ENCODE results near the gene ERC2.

Gene ERC2

DNA sequence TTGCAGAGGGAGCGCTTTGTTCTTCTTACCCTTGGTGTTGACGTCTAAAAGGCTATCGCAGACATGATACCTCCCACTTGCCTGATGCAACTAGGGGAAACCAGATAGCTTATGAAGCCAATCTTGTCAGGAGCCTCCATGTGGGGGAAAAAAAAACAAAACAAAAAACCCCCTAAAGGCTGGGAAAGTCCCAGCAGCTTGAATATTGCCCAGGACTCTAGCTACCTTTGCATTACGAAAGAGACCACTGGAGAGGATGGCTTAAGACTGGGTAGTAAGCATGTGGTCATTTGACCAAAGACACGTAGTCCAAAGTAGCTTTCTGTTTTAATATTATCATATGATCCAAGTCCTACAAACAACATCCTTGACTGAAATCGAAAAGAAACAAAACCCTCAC lies 860.4 kb downstream of the ERC2 start:
- H3K4me3 Mint-ChIP-seq = no peak overlapping the region
- no peaks in the 10 kb centered on the region for H3K36me3 Mint-ChIP-seq
- CTCF ChIA-PET = no interaction called here
- H3K27ac Mint-ChIP-seq = no peak overlapping the region
- peaks cover 5% of the 10 kb centered on the region for H3K9me3 Mint-ChIP-seq
- no peaks in the 10 kb centered on the region for H3K4me1 Mint-ChIP-seq
- DNase-seq = no peak
- H3K27me3 Mint-ChIP-seq = no peaks in the 10 kb centered on the region

GRCh38 chr3:55607175-55607574 lies 861.1 kb downstream of the ERC2 start:
- CTCF ChIA-PET = no interaction called here
- Mint-ChIP-seq H3K4me3 (no peak overlapping the region), H3K27ac (no peak overlapping the region), H3K9me3 (peaks cover 5% of the 10 kb centered on the region), H3K36me3 (no peaks in the 10 kb centered on the region), H3K27me3 (no peaks in the 10 kb centered on the region), H3K4me1 (no peaks in the 10 kb centered on the region)
- DNase-seq = no peak

GRCh38 chr3:55605443-55606236 lies 862.6 kb downstream of the ERC2 start:
- no peaks in the 10 kb centered on the region for H3K36me3 Mint-ChIP-seq
- no peak overlapping the region for H3K27ac Mint-ChIP-seq
- H3K4me1 Mint-ChIP-seq = no peaks in the 10 kb centered on the region
- no peak overlapping the region for H3K4me3 Mint-ChIP-seq
- peaks cover 5% of the 10 kb centered on the region for H3K9me3 Mint-ChIP-seq
- DNase-seq = no peak
- no peaks in the 10 kb centered on the region for H3K27me3 Mint-ChIP-seq
- CTCF ChIA-PET = no interaction called here

DNA sequence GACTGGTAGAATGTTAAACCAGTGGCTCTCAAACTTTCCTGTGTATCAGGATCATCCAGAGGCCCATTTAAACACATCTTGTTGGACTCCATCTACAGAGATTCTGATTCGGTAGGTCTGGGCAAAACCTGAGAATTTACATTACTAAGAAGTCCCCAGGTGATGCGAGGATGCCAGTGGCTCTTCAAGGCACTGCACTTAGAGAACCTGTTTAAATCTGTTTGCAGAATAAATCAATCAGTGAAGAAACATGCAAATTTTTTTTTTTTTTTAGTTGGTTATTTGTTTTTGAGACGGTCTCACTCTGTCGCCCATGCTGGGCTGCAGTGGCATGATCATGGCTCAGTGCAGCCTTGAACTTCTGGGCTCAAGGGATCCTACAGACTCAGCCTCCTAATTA lies 863.4 kb downstream of the ERC2 start:
- H3K27ac Mint-ChIP-seq = no peak overlapping the region
- no peak overlapping the region for H3K4me3 Mint-ChIP-seq
- CTCF ChIA-PET = no interaction called here
- no peaks in the 10 kb centered on the region for H3K36me3 Mint-ChIP-seq
- H3K9me3 Mint-ChIP-seq = peaks cover 5% of the 10 kb centered on the region
- DNase-seq = no peak
- no peaks in the 10 kb centered on the region for H3K4me1 Mint-ChIP-seq
- no peaks in the 10 kb centered on the region for H3K27me3 Mint-ChIP-seq

DNA sequence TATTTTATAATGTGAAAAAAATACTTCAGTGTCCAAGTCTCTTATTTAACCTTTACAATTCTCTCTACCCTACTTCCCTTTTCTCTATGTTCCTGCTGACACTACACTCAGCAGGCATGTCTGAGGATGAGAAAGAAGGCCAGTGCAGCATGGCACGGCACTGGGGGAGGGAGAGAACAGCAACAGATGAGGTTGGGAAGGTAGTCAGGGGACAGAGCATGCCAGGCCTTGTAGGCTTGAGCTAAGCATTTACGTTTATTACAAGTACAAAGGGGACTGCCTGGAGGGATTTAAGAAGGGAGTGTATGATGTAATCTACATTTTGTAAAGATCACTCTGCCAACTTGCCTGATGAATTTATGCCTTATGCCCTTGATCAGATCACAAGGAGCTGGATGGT lies 863.9 kb downstream of the ERC2 start:
- Mint-ChIP-seq H3K27me3 (no peaks in the 10 kb centered on the region), H3K4me3 (no peak overlapping the region), H3K27ac (no peak overlapping the region), H3K4me1 (no peaks in the 10 kb centered on the region), H3K9me3 (peaks cover 5% of the 10 kb centered on the region), H3K36me3 (no peaks in the 10 kb centered on the region)
- CTCF ChIA-PET = no interaction called here
- DNase-seq = no peak

- H3K9me3 Mint-ChIP-seq = no peaks in the 10 kb centered on the region
- no peak for DNase-seq
- CTCF ChIA-PET = no interaction called here
- H3K27me3 Mint-ChIP-seq = no peaks in the 10 kb centered on the region
- no peaks in the 10 kb centered on the region for H3K36me3 Mint-ChIP-seq
- H3K27ac Mint-ChIP-seq = no peak overlapping the region
- H3K4me1 Mint-ChIP-seq = no peaks in the 10 kb centered on the region
- no peak overlapping the region for H3K4me3 Mint-ChIP-seq
Measured at GRCh38 chr3:55601366-55602080, 866.7 kb downstream of the ERC2 start.

DNA sequence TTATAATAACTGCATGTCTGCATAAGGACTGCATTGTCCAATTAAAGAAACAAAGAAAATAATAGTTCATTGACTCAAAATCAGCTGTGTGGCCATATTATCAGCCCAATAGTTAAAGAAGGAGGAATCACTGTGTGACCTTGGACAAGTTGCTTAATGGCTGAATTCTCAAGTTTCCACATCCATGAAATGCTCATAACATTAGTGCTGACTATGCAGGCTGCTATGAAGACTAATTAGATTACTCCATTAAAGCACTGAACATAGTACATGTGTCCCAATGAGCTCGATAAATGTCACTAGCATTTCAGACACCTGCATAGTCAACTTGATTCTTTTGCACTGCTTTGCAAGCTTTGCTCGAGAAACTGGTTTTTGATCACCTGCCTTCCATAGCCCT lies 870.0 kb downstream of the ERC2 start:
- no peaks in the 10 kb centered on the region for H3K9me3 Mint-ChIP-seq
- H3K36me3 Mint-ChIP-seq = no peaks in the 10 kb centered on the region
- H3K4me1 Mint-ChIP-seq = no peaks in the 10 kb centered on the region
- H3K27ac Mint-ChIP-seq = no peak overlapping the region
- H3K27me3 Mint-ChIP-seq = no peaks in the 10 kb centered on the region
- H3K4me3 Mint-ChIP-seq = no peak overlapping the region
- CTCF ChIA-PET = no interaction called here
- DNase-seq = no peak

- DNase-seq = no peak
- H3K36me3 Mint-ChIP-seq = no peaks in the 10 kb centered on the region
Measured at GRCh38 chr3:55597641-55598040, 870.6 kb downstream of the ERC2 start.

DNA sequence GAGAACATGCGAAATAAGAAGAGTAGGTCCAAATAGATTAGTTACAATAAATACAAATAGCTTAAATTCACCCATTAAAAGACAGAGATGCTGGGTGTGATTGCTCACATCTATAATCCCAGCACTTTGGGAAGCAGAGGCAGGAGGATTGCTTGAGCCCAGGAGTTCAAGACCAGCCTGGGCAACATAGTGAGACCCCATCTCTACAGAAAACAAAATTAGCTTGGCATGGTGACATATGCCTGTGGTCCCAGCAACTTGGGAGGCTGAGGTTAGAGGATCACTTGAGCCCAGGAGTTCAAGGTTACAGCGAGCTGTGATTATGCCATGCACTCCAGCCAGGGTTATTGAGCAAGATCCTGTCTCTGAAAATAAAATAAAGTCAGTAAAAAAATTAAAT lies 872.1 kb downstream of the ERC2 start:
- Mint-ChIP-seq H3K36me3 (no peaks in the 10 kb centered on the region), H3K9me3 (no peaks in the 10 kb centered on the region), H3K4me3 (no peak overlapping the region), H3K4me1 (no peaks in the 10 kb centered on the region), H3K27ac (no peak overlapping the region), H3K27me3 (no peaks in the 10 kb centered on the region)
- CTCF ChIA-PET = no interaction called here
- no peak for DNase-seq

More at GRCh38 chr3:55597641-55598040, 870.6 kb downstream of the ERC2 start:
- Mint-ChIP-seq H3K27me3 (no peaks in the 10 kb centered on the region), H3K4me1 (no peaks in the 10 kb centered on the region), H3K9me3 (no peaks in the 10 kb centered on the region), H3K4me3 (no peak overlapping the region), H3K27ac (no peak overlapping the region)
- CTCF ChIA-PET = no interaction called here

GRCh38 chr3:55595420-55595819 lies 872.8 kb downstream of the ERC2 start:
- Mint-ChIP-seq H3K4me1 (no peaks in the 10 kb centered on the region), H3K4me3 (no peak overlapping the region), H3K36me3 (no peaks in the 10 kb centered on the region), H3K27me3 (no peaks in the 10 kb centered on the region), H3K9me3 (no peaks in the 10 kb centered on the region), H3K27ac (no peak overlapping the region)
- CTCF ChIA-PET = no interaction called here
- DNase-seq = no peak

GRCh38 chr3:55592572-55592971 lies 875.7 kb downstream of the ERC2 start:
- Mint-ChIP-seq H3K4me1 (no peaks in the 10 kb centered on the region), H3K27me3 (no peaks in the 10 kb centered on the region), H3K27ac (no peak overlapping the region), H3K36me3 (no peaks in the 10 kb centered on the region), H3K4me3 (no peak overlapping the region), H3K9me3 (no peaks in the 10 kb centered on the region)
- CTCF ChIA-PET = no interaction called here
- DNase-seq = no peak

- no peak overlapping the region for H3K27ac Mint-ChIP-seq
- H3K36me3 Mint-ChIP-seq = no peaks in the 10 kb centered on the region
- no peak overlapping the region for H3K4me3 Mint-ChIP-seq
- DNase-seq = no peak
- H3K27me3 Mint-ChIP-seq = no peaks in the 10 kb centered on the region
- CTCF ChIA-PET = no interaction called here
- H3K4me1 Mint-ChIP-seq = no peaks in the 10 kb centered on the region
- no peaks in the 10 kb centered on the region for H3K9me3 Mint-ChIP-seq
Measured at GRCh38 chr3:55591888-55592287, 876.4 kb downstream of the ERC2 start.

- Mint-ChIP-seq H3K4me3 (no peak overlapping the region), H3K27me3 (no peaks in the 10 kb centered on the region), H3K27ac (no peak overlapping the region), H3K36me3 (no peaks in the 10 kb centered on the region), H3K9me3 (no peaks in the 10 kb centered on the region), H3K4me1 (no peaks in the 10 kb centered on the region)
- CTCF ChIA-PET = no interaction called here
- no peak for DNase-seq
Measured at GRCh38 chr3:55588146-55588765, 880.0 kb downstream of the ERC2 start.

DNA sequence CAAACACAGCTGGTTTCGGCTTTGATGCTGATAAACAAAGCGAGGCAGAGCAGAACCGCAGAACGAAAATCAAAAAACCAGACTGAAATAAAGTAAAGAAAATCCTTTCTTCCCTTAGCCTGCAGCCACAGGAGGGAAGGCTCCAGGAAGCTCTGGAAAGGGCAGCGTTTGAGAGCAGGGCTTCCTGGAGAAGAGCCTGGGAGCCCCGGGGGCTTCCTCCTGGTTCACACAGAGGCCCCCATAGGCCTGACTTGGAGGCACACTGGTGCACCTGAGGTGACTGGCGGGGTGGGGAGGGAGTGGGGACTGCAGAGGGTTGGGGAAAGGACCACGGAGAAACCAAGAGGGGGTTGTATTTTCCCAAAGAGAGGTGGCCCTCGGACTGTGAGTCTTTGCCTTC lies 882.4 kb downstream of the ERC2 start:
- H3K4me3 Mint-ChIP-seq = no peak overlapping the region
- no peaks in the 10 kb centered on the region for H3K9me3 Mint-ChIP-seq
- CTCF ChIA-PET = no interaction called here
- no peak for DNase-seq
- no peak overlapping the region for H3K27ac Mint-ChIP-seq
- H3K4me1 Mint-ChIP-seq = no peaks in the 10 kb centered on the region
- no peaks in the 10 kb centered on the region for H3K27me3 Mint-ChIP-seq
- no peaks in the 10 kb centered on the region for H3K36me3 Mint-ChIP-seq

DNA sequence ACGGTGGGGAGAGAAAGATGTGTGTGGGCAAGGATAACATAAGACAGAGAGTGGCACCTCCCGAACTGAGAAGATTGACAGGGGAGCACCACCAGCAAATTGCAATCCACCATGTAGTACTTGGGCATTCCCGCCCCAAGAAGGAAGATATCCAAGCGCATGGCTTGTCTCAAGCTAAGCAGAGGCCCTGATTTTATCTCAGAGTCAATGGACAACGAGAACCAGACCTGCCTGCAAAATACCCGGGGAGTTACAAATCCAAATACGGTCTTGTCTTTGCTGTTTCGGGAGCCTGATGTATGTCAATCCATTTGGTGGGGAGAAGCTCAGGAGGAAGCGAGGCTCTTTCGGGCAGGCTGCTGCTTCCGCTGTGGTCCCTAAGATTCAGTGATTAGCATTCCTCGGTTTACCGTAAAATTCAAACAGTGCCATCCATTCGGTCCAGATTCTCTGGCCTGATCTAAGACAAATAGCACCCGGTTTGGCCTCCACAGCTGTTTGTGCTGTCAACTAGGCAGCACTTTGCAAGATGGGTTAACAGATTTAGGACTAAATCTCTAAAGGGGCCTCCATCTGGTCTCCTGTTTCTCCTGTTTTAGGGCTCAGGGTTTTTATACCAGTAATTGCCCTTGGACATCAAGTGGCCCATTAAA lies 883.4 kb downstream of the ERC2 start:
- no peaks in the 10 kb centered on the region for H3K36me3 Mint-ChIP-seq
- DNase-seq = no peak
- no peak overlapping the region for H3K4me3 Mint-ChIP-seq
- H3K4me1 Mint-ChIP-seq = no peaks in the 10 kb centered on the region
- CTCF ChIA-PET = no interaction called here
- H3K27ac Mint-ChIP-seq = no peak overlapping the region
- no peaks in the 10 kb centered on the region for H3K27me3 Mint-ChIP-seq
- no peaks in the 10 kb centered on the region for H3K9me3 Mint-ChIP-seq

All from activated naive CD4-positive, alpha-beta T cell treated with anti-CD3 and anti-CD28 coated beads, Interleukin-2, amount 10 ng/mL, durations not matched to agents 7 days and 5 days (primary cell).